ENCODE data around the gene ANKRD13C.
A peak's percentile ranks its signal among the peaks of the same experiment; 100 is the strongest.
"Not testable (repeated sequence)": the region's sequence is repeated elsewhere in the genome, so short reads cannot be mapped to it uniquely, and the experiment has no call there.

Gene ANKRD13C, protein sequence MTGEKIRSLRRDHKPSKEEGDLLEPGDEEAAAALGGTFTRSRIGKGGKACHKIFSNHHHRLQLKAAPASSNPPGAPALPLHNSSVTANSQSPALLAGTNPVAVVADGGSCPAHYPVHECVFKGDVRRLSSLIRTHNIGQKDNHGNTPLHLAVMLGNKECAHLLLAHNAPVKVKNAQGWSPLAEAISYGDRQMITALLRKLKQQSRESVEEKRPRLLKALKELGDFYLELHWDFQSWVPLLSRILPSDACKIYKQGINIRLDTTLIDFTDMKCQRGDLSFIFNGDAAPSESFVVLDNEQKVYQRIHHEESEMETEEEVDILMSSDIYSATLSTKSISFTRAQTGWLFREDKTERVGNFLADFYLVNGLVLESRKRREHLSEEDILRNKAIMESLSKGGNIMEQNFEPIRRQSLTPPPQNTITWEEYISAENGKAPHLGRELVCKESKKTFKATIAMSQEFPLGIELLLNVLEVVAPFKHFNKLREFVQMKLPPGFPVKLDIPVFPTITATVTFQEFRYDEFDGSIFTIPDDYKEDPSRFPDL

DNA sequence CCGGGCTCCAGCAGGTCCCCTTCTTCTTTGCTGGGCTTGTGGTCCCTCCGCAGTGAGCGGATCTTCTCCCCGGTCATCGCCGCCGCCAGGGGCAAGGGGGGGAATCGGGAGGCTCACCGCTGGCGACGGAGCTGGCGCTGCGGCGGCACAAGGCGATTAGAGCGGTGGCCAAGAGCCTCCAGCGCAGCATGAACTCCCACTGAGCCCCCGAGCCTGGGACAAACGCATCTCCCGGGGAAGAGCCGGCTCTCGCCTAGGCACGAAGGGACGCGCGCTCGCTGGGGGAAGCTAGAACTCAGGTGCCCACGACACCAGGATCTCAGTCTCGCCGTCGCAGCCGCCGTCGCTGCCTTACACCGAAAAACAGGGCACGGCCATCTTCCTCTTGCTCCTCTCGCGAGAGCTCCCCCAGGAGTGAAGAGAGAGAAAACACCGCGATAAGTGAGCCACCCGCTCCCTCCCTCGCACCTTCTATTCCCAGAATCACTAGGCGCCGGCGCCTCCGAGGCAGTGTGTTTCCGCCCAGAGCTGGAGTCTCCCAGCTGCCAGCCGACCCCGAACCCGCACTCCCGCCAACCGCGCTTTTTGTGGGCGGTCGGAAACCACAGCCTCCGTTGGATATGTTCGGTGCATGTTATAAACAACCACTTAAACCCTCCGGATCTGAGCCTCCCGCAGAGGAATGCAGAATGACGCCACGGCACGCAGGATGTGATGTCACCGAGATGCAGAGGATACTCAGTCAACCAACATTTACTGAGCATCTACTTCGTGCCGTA, at the start of gene ANKRD13C:
Gene ANKRD13C, minus strand, starts transcription at position 391 of the 779 bp plus-strand sequence. Its CDS starts 314 bp downstream, at position 77.
- peak; percentile 63 to 84 (median 76) for DNase-seq (ENCODE audit: low read depth in 4 of 4, low spot score in 1 of 4)

DNA sequence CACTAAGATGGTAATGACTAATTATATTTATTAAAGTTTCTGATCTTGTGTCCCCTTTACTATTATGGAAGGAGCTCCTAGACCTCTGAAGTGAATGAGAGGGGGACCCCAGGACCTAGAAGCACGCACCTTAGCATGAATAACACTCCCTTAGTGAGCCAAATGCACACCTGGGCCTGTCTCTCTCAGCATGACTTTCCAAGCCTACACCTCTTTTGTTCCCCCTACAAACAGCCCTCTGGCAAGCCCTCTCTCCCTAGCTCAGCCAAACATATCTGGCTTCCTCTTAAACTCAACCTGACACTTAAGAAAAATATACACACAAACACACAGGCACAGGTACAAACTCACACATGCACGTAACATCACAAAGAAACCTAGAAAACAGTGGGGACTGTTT, 49.2 kb upstream of the ANKRD13C start:
- no peak for DNase-seq (ENCODE audit: low read depth in 4 of 4, low spot score in 1 of 4)

DNA sequence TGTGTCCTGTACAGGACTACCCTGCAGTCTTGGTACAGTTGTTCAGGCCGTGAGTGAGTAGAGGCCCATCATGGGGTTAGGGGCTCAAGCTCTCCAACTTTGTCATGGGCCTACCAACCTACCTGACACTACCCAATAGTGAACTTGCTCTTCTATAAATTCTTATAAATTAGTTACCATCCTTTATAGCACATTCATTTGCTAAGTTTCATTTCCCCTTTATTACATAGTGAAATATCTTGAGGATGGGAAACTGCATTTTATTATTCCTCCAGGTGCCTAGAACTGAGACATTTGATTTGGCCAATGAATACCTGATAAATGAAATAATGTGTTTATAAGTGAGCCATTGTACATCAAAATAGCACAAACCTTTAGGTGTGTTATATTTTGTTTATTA, 47.5 kb upstream of the ANKRD13C start:
- DNase-seq (ENCODE audit: low read depth in 4 of 4, low spot score in 1 of 4), result no peak

DNA sequence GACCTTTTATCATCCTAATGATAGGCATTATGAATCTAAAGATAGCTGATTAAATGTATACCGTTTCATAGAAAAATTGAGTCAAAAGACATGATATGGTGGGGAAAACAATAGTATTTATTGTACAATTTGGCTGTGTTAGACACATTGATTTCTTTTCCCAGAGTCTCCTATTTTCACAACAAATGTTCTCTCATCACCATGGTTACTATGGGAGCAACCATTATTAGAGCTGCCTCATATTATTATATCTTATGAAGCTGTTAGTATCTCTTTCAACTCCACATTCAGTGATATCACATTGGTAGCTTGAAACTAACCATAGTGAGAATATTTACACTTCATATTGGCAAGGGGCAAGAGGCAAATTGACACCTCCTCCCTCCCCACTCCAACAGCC, 45.8 kb upstream of the ANKRD13C start:
- DNase-seq (ENCODE audit: low read depth in 4 of 4, low spot score in 1 of 4), result no peak

DNA sequence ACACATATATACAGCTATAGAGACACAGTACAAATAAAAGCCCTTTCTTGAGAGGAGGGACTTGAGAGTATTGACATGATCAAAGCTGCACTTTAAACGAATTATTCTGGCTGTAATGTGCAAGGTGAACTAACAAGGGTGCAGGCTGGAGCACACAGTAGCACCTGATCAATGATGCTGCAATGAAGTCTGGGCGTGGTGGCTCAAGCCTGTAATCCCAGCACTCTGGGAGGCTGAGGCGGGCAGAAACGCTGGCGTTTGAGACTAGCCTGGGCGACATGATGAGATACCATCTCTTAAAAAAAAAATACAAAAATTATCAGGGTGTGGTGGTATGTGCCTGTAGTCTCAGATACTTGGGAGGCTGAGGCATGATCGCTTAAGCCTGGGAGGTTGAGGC, 42.5 kb upstream of the ANKRD13C start:
- no peak for DNase-seq (ENCODE audit: low read depth in 4 of 4, low spot score in 1 of 4)

DNA sequence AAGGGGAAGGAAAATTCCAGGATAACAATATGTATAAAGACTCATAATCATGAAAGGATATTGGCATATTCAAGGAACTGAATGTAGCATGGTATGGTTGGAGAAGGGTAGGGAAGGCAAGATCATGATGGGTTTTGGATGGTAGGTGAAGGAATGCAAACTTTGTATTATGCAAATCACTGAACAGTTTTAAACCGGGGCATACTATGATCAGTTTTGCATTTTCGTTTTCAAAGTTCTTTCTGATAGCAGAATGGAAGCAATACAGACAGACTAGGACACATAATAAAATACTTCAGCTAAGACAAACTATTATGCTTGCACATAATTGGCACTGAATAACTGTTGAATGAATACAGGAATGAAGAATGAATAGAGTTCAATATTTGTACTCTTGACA, 42.1 kb upstream of the ANKRD13C start:
- no peak for DNase-seq (ENCODE audit: low read depth in 4 of 4, low spot score in 1 of 4)

DNA sequence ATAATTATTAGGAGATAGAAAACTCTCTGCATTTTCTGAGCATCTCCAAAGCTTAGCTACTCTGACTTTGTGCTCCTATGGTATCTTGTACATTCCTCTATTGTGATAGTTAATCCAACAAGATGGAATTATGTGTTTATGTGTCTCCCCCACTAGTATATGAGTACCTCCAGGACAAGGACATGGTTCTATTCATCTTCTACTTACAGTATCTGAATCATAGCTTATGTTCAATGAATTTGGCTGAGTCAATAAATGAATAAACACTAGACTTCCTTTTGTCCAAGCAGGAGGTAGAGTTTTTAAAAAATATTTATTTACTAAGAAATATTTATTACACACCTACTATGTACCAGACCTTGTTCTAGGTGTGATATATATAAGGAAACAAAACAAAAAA, 38.1 kb upstream of the ANKRD13C start:
- no peak for DNase-seq (ENCODE audit: low read depth in 4 of 4, low spot score in 1 of 4)

DNA sequence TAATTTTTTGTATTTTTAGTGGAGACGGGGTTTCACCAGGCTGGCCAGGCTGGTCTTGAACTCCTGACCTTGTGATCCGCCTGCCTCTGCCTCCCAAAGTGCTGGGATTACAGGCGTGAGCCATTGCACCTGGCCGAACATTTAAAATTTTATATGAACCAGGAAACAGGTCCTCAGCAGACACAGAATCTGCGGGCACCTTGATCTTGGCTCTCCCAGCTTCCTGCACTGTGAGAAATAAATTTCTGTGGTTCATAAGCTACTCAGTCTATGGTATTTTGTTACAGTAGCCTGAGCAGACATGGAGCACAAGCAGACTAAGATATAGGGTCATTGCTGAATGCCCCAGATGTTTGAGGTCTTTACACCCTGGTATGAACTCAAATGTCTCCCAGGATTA, 33.0 kb upstream of the ANKRD13C start:
- no peak for DNase-seq (ENCODE audit: low read depth in 4 of 4, low spot score in 1 of 4)

DNA sequence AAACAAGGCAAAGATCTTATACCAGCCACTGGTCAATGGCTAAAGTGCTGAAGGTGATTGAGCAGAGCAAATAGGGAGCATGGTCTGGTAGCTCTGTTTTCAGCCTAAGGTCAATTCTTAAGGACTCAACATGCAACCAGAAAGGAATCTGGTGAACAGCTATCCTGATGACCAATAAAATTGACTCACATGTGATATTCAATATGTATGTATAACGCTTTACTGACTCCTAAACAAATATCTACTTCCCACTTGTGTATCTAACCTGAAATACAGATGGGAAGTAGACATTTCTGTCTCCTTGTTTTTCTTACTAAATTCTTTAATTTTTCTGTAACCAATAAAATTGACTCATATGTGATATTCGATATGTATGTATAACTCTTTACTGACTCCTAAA, 31.6 kb upstream of the ANKRD13C start:
- DNase-seq (ENCODE audit: low read depth in 4 of 4, low spot score in 1 of 4), result no peak

DNA sequence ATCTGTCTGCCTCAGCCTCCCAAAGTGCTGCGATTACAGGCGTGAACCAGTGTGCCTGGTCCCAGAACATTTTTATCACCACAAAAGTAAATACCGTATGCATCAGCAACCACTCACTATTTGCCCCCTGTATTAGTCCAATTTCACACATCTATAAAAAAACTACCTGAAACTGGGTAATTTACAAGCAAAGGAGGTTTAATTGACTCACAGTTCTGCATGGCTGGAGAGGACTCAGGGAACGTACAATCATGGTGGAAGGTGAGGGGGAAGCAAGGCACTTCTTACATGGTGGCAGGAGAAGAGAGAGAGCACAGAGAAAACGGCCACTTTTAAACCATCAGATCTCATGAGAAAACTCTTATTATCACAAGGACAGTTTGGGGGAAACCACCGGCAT, 31.0 kb upstream of the ANKRD13C start:
- DNase-seq (ENCODE audit: low read depth in 4 of 4, low spot score in 1 of 4), result no peak

DNA sequence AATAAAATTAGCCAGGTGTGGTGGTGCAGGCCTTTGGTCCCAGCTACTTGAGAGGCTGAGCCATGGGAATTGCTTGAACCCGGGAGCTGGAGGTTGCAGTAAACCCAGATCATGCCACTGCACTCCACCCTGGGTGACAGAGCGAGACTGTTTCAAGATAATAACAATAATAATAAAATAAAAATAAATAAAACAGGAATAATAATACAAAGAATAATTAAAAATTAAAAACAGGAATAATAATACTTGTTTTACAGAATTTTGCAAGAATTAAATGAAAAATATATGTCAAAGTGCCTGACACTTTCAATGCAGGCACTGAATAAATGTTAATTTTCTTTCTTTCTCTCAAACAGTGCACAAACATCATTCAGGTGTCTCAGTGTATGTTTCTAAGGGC, 30.0 kb upstream of the ANKRD13C start:
- DNase-seq (ENCODE audit: low read depth in 4 of 4, low spot score in 1 of 4), result no peak

DNA sequence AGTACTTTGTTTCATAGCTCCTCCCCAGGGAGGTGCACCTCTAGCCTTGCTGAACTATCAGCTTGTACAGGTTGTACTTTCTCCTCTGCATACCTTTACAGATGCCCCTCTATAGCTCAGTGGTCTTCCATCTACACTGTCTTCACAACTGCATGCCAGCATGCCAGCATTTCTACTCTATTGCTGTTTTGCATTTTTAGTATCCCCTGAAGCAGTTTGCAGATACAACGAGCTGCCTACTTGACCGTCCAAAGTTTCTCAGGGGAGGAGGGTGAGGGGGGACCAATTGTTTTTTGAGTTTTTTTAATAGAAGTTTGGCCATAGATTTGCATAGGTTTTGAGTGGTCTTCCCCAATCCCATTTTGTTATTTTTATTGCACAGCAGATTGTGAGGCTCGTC, 29.0 kb upstream of the ANKRD13C start:
- DNase-seq (ENCODE audit: low read depth in 4 of 4, low spot score in 1 of 4), result no peak

DNA sequence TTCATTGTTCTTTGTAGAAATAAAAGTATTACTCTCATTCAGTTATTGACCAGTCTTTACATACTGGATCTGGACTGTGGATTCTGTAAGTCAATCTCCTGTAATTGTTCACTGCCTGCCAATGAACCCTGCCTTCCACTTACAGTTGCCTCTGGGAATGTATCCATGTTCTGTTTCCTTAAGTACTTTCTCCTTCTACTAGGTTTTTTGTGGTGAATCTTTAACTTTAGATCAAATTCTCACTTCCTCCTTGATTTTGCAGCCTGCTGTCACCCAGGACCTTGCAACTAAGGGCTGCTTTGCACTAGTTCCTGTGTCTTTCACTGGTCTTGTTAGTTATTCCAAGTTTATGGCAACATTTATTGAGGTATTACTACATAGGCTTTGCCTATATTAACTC, 28.2 kb upstream of the ANKRD13C start:
- no peak for DNase-seq (ENCODE audit: low read depth in 4 of 4, low spot score in 1 of 4)

DNA sequence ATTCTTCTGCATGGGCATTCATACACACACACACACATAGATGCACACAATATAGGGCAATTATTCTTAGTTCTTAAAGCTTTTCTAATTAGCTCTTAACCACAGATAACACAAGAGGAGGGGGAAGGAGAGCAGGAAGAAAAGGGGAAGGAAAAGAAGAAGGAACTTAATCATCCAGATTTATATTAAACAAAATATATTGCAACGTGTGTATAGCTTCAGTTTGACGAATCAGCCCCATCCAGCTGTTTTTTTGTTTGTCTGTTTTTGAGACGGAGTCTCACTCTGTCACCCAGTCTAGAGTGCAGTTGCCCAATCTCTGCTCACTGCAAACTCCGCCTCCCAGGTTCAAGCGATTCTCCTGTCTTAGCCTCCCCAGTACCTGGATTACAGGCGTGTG, 21.7 kb upstream of the ANKRD13C start:
- DNase-seq (ENCODE audit: low read depth in 4 of 4, low spot score in 1 of 4), result no peak

DNA sequence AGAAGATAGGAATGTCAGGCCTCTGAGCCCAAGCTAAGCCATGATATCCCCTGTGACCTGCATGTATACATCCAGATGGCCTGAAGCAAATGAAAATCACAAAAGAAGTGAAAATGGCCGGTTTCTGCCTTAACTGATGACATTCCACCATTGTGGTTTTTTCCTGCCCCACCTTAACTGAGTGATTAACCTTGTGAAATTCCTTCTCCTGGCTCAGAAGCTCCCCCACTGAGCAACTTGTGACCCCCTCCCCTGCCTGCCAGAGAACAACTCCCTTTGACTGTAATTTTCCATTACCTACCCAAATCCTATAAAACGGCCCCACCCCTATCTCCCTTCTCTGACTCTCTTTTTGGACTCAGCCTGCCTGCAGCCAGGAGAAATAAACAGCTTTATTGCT, 19.1 kb upstream of the ANKRD13C start:
- not testable (repeated sequence) for DNase-seq (ENCODE audit: low read depth in 4 of 4, low spot score in 1 of 4)

DNA sequence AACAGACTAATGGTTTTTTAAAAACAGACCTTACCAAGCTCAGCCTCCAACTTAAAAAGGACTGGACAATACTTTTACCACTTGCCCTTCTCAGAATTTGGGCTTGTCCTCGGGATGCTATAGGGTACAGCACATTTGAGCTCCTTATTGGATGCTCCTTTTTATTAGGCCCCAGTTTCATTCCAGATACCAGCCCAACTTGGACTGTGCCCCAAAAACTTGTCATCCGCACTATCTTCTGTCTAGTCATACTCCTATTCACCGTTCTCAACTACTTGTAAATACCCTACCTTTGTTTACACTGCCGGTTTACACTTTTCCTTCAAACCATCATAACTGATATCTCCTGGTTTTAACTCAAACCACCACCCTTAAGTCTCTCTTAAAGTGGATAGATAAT, 17.9 kb upstream of the ANKRD13C start:
- no peak for DNase-seq (ENCODE audit: low read depth in 4 of 4, low spot score in 1 of 4)

DNA sequence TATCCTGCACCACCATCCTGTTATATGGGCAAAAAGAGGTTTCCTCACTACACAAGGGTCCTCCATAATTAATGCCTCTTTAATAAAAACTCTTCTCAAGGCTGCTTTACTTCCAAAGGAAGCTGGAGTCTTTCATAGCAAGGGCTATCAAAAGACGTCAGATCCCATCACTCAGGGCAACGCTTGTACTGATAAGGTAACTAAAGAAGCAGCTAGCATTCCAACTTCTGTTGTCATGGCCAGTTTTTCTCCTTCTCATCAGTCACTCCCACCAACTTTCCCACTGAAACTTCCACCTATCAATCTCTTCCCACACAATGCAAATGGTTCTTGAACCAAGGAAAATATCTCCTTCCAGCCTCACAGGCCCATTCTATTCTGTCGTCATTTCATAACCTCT, 17.1 kb upstream of the ANKRD13C start:
- not testable (repeated sequence) for DNase-seq (ENCODE audit: low read depth in 4 of 4, low spot score in 1 of 4)

DNA sequence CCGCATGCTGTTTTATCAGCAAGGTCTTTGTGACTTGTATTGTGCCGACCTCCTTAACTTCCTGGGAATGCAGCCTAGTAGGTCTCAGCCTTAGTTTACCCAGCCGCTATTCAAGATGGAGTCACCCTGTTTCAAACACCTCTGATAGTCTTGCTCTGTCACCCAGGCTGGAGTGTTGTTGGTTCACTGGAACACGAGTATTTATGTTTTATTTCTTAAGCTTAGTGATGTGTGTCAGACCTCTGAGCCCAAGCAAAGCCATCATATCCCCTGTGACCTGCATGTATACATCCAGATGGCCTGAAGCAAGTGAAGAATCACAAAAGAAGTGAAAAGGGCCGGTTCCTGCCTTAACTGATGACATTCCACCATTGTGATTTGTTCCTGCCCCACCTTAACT, 12.9 kb upstream of the ANKRD13C start:
- DNase-seq (ENCODE audit: low read depth in 4 of 4, low spot score in 1 of 4), result not testable (repeated sequence)

DNA sequence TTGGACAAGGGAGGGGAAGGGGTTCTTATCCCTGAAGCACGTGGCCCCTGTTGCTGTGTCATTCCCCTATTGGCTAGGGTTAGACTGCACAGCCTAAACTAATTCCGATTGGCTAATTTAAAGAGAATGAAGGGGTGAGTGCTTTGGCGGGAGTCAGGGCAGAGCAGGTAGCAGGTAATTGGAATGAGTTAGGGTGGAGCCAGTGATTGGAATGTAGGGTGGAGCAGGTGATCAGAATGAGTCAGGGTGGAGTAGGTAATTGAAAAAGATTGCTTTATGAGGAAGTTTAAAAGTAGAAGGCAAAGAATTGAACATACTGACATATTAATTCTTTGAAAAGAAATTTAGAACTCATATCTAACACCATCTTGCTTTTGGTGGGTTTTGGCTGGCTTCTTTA, 12.5 kb upstream of the ANKRD13C start:
- DNase-seq (ENCODE audit: low read depth in 4 of 4, low spot score in 1 of 4), result not testable (repeated sequence)

DNA sequence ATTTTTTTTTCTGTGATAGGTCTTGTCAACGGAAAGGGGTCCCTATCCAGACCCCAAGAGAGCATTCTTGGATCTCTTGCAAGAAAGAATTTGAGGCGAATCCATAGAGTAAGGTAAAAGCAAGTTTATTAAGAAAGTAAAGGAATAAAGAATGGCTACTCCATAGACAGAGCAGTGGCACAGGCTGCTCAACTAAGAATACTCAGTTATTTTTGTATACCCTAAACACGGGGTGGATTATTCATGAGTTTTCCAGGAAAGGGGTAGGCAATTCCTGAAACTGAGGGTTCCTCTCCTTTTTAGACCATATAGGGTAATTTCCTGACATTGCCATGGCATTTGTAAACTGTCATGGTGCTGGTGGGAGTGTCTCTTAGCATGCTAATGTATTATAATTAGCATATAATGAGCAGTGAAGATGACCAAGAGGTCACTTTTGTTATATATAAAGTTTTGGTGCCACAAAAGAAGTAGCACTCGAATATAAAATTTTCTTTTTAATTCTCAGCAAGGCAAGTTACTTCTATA, 12.0 kb upstream of the ANKRD13C start:
- DNase-seq (ENCODE audit: low read depth in 4 of 4, low spot score in 1 of 4), result not testable (repeated sequence)

DNA sequence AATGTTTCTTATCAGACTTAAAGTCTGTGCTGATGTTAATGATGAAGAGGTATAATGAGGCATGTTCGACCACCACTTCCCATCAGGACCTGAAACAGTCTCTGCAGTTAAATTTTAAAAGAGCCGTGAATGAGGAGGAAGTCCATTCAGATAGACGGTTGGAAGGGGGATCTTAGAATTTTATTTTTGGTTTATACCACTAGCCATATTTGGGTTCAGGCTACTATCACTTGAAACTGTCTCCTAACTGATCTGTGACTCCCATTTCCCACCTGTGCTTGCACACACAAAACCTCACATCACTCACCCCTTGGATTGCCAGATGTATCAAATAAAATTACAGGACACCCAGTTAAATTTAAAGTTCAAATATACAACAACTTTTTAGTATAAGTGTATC, 9.9 kb upstream of the ANKRD13C start:
- DNase-seq (ENCODE audit: low read depth in 4 of 4, low spot score in 1 of 4), result no peak

Data from stimulated activated CD4-positive, alpha-beta T cell treated with anti-CD3 and anti-CD28 coated beads, Interleukin-1b, Interleukin-23, amount 100 ng/mL, for 24 hours (primary cell).